ENCODE data around the gene DPCD.
A peak's percentile ranks its signal among the peaks of the same experiment; 100 is the strongest.

The DPCD gene

GRCh38 chr10:101567165-101568006 lies 20.7 kb upstream of the DPCD start:
- no peak for DNase-seq (ENCODE audit: low read depth in 3 of 3)

- no peak for DNase-seq (ENCODE audit: low read depth in 3 of 3)
Observed at GRCh38 chr10:101568054-101568745, 19.9 kb upstream of the DPCD start.

DNA sequence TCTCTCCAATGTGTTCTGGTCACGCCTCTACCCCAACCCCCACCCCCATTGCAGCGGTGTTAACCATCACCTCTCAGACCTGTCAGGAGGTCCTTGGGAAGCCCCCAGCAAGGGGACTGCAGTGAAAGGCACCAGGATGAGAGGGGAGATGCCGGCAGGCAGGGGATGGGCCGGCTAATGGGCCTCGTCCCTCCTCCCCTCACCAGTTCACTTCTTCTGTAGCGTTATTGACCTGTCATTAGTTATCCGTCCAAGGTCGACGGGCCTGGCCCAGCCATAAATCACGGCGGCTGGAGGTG lies 18.8 kb upstream of the DPCD start:
- no peak for DNase-seq (ENCODE audit: low read depth in 3 of 3)

DNA sequence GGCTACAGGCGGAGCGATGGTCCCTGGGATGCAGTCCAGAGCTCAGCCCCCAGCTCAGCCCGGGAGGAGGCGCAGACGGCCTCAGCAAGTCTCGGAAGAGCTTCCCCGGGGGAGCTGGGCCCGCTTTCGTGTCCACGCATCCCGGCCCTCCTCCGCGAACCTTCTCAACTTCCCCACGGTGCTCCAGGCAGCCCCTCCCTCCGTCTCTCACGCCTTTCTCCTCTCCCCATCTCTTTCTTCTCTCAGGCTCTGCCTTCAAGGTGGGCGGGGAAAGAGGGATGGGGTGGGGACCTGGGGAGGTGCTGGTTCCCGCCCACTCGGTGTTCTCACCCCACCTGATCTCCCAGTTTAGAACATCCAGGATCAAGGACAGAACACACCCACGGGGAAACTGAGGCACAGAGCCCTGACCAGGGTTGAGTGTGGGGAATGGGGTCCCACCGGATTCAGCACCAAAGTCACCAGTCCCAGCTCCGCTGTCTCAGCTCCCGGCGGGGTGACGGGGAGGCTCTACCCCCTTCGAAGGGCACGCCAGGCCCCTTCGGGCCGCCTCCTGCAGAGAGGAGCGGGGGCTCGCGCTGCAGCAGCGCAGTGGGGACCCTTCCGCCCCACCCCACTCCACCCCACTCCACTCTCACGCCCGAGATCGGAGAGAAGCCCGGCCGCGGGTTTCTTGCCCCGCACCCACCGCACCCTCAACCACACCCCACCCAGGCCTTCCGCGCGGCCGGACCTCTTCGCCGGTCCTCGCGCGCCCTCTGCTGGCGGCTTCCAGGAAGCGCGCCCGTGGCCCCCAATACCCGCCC lies 18.3 kb upstream of the DPCD start:
- peak; percentile 45 to 80 (median 60) for DNase-seq (ENCODE audit: low read depth in 3 of 3)

DNA sequence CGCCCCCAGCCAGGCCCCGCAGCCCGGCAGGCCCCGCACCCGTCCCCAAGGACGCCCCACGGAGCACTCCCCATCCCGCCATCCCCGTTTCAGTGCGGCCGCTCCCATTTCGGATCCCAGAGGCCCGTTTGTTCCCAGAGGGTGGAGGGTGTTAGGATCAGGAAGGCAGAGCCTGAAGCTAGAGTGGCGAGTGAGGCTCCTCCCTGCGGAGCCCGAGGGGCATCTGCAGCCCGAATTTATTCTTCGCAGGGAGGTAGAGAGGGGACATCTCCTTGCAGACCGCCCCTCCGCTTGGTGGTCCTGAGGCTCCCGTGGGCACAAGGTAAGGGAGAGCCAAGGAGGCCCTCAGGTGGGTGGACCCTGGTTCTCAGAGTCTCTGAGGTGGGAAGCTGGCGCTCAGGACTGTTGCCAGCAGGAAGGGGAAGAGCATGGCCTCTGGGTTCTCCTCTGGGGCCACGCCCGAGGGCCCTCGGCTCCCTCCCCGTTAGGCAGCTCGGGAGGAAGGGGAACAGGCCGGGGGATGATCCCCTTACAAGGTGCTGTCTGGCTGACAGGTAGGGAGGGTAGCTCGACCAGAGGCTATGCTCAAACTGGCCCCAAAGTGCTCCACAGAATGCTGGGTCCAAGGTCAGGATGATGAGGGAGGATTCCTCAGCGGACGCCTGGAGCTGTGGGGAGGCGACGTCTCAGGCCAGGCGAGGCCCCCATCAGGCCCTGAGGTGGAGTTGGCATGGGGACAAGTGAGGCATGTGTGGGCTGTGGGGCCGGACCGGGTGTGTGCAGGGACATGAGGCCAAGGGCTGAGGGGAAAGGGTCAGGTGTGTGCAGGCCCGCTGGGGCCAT lies 17.5 kb upstream of the DPCD start:
- DNase-seq (ENCODE audit: low read depth in 3 of 3), result no peak

- no peak for DNase-seq (ENCODE audit: low read depth in 3 of 3)
Observed at GRCh38 chr10:101571271-101571925, 16.7 kb upstream of the DPCD start.

- no peak for DNase-seq (ENCODE audit: low read depth in 3 of 3)
Observed at GRCh38 chr10:101572126-101572525, 16.0 kb upstream of the DPCD start.

- no peak for DNase-seq (ENCODE audit: low read depth in 3 of 3)
Observed at GRCh38 chr10:101572785-101573184, 15.3 kb upstream of the DPCD start.

DNA sequence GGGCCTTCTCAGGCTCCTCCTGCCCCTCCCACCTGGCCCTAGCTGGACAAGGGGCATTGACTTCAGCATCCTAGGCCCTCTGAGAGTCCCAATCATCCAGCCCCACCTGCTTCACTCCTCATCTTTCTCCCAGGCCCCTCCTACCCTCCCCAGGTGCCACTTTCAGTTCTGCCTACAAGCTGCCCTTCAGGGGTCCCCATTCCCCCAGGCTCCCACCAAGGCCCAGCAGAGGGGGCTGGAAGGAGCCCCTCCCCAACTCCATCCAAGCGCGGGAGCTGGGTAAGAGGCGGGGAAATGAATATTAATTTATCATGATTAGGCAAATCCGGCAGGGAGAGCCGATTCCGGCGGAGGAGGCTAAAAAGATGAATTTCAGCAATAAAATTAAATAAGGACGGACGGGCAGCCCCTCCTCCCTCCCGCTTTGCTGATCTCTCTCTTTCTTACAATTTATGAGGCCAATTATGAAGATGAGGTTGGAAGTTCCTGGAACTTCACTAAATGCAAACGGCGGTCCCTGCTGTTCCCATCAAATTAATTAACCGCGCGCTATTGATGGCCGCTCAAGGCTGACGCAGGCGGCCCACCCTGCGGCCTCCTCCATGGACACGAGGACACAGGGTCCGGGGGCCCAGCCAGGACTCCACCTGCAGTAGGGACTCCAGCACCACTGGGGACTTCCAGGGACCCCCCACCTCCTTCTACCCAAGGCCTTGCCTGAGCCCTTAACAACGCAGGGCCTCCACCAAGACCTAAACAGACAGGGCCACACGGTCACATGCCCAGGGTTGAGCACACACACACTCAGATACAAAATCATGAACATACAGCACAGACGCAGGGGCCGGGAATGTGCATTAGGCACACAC lies 14.0 kb upstream of the DPCD start:
- no peak for DNase-seq (ENCODE audit: low read depth in 3 of 3)

GRCh38 chr10:101575091-101575490 lies 13.0 kb upstream of the DPCD start:
- no peak for DNase-seq (ENCODE audit: low read depth in 3 of 3)

- no peak for DNase-seq (ENCODE audit: low read depth in 3 of 3)
Observed at GRCh38 chr10:101575580-101576210, 12.4 kb upstream of the DPCD start.

DNA sequence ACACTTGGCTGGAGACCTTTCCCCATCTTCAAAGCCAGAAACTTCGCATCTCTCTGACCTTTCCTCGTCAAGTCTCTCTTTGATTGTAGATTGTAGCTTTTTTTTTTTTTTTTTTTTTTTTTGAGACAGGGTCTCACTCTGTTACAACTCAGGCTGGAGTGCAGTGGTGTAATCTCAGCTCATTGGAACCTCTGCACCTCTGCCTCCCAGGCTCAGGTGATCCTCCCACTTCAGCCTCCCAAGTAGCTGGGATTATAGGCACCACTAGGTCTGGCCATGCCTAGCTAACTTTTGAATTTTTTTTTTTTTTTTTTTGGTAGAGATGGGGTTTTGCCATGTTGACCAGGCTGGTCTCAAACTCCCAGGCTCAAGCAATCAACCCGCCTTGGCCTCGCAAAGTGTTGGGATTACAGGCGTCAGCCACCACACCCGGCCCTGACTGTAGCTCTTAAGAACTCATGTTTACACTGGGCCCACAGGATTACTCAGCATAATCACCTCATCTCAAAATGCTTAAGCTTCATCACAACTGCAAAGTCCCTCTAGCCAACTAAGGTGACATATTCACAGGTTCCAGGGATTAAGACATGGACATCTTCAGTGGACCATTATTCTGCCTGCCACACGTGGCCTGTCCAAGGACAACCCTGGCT lies 11.8 kb upstream of the DPCD start:
- DNase-seq (ENCODE audit: low read depth in 3 of 3), result no peak

GRCh38 chr10:101577121-101577871 lies 10.8 kb upstream of the DPCD start:
- DNase-seq (ENCODE audit: low read depth in 3 of 3), result no peak

GRCh38 chr10:101578192-101578591 lies 9.9 kb upstream of the DPCD start:
- no peak for DNase-seq (ENCODE audit: low read depth in 3 of 3)

GRCh38 chr10:101578803-101579515 lies 9.2 kb upstream of the DPCD start:
- no peak for DNase-seq (ENCODE audit: low read depth in 3 of 3)

DNA sequence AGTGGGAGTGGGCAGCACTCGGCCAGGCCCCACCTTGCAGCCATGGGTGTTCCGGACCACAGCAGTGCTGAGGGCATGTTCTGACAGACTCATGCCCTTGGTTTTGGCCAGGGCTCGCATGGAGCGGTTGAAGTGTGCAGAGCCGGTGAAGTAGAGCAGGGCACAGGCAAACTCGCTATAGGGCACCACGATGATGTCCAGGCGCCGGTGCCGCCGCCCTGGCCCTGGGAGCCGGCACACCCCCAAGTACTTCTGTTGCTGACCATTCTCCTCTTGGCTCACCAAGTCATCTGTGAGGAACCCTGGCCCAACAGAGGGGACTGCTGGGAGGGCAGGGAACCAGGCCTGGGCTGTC lies 8.6 kb upstream of the DPCD start:
- no peak for DNase-seq (ENCODE audit: low read depth in 3 of 3)

GRCh38 chr10:101580486-101581399 lies 7.4 kb upstream of the DPCD start:
- no peak for DNase-seq (ENCODE audit: low read depth in 3 of 3)
